ENCODE results near the gene ZNRD2.

The ZNRD2 gene

DNA sequence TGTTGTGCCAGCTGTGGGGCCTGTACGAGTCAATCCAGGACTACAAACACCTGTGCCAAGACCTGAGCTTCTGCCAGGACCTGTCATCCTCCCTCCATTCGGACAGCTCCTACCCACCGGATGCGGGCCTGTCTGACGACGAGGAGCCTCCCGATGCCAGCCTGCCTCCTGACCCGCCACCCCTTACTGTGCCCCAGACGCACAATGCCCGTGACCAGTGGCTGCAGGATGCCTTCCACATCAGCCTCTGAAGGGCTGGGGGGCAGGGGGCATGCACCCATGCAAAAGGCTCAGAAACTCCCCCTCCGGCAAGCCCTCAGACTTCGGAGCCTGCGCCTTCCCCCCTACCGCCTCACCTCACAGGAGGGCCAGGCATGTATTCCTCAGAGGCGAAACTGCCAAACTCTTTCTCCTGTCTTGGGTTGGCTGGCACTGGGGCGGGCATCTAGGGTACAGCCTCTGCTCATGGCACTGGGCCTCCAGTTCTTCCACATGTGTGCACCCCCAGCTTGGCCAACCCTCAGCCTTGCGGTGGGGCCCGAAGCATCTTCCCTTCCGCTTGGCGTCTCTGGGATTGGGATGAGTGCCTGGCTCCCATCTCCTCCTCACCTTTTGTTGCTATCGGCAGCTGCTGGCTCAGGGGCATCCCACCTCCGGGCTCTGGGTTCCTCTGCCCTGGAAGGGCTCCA is 3.3 kb downstream of the ZNRD2 start:
- no peak for DNase-seq (ENCODE audit: low spot score)

DNA sequence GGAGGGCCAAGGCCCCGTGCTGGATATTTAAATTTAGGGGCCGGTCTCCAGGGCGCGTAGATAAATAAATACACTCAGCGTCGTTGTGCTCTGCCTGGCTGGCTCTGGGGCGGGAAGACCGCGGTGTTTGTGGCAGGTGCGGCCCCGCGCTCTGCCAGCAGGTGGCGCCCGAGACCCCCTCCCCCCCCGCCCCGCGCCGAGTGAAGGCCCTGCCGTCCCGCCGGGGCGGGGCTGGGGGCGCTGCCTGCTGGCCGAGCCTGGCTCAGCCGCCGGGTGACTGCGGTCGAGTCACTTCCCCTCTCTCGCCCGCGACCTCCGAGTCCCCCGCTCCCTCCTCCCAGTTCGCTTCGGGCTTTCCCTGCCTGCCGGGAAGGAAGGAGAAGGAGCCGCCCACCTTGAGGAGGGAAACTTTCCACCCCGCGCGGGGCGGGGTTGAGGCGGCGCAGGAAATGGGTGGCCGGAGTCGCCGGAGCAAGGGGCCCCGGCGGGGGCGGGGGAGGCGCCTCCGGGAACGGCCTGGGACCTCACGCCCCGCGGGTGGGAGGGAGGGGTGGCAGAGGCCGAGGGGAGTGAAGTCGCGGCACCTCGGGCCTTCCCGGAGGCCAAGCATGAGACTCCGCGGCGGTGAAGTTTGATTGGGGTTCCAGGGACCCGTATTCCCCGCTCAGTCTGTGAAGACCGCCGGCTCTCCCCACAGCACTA is 4.0 kb downstream of the ZNRD2 start:
- peak; percentile 98 for DNase-seq (ENCODE audit: low spot score)

GRCh38 chr11:65574811-65575567 is 4.7 kb downstream of the ZNRD2 start:
- DNase-seq (ENCODE audit: low spot score): no peak

DNA sequence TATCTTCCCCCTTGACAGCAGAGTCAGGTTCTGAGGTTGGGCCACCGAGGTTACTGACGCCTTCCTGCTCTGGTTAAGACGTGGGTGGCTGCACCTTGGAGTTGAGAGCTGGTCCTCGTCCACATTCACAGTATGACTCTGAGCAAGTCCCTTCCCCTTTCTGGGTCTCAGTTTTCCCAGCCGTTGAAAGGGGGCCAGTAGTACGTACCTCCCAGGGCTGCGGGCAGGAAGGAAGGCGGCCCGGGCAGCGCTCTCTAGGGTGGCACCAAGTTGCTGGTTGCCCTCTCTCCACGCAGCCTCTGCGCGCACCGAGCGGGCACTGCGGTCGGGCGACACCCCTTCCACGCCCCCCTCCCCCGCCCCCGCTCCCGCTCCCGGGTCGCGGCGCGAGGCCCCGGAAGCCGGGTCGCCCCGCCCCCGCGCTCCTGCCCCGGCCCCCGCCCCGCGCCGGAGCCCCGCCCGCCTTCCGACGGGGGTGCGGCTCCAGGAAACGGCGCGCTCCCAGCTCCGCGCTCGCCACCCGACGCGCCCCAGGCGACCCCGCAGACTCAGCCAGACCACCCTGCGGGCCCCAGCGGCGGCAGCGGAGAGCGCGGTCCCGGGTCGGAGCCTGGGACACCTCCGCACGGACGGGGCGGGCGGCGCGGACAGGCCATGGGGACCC is 5.4 kb downstream of the ZNRD2 start, which contains the start of gene EHBP1L1:
Gene EHBP1L1 (plus strand): TSS at position 486 of the 664 bp plus-strand sequence. CDS start 250 bp downstream, outside the sequence.
- peak; percentile 88 for DNase-seq (ENCODE audit: low spot score)

GRCh38 chr11:65576232-65576866 is 6.1 kb downstream of the ZNRD2 start:
- no peak for DNase-seq (ENCODE audit: low spot score)

GRCh38 chr11:65576867-65577755 is 6.8 kb downstream of the ZNRD2 start:
- peak; percentile 89 for DNase-seq (ENCODE audit: low spot score)

- DNase-seq (ENCODE audit: low spot score): no peak
Measured at GRCh38 chr11:65577756-65578109, 7.5 kb downstream of the ZNRD2 start.

DNA sequence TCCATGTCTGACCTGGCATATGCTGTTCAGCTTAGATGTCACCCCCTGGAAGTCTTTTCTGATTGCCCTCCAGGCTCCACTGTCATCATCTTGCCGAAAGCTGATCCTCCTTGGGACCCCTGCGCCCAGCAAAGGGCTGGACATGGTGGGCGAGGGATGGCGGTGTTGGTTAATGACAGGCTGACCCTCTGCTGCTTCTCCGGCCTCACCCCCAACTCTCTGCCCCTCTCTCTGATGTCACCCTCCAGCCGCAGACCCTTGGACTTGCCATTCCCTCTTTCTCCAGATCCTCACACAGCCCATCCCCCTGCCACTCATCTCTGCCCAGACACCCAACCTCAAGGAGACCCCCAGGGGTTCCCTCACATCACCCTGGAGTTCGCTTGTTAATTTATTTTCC is 7.9 kb downstream of the ZNRD2 start:
- DNase-seq (ENCODE audit: low spot score): no peak

GRCh38 chr11:65578667-65579066 is 8.4 kb downstream of the ZNRD2 start:
- DNase-seq (ENCODE audit: low spot score): no peak

DNA sequence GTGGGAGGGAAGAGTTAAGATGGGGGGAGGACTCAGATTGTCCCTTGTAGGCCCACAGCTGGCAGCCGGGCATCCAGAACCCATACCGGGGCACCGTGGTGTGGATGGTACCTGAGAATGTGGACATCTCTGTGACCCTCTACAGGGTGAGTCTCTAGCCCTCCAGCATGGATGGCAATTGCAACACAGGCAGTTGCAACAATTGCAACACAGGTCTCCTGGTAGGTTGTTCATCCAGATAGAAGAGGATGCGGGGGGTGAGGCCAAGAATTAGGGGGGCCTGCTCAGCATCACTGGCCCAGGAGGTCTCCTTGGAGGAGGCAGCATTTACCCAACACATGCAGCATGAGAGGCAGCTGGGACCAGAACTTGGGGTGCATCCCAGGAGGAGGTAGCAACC is 9.0 kb downstream of the ZNRD2 start:
- DNase-seq (ENCODE audit: low spot score): no peak

DNA sequence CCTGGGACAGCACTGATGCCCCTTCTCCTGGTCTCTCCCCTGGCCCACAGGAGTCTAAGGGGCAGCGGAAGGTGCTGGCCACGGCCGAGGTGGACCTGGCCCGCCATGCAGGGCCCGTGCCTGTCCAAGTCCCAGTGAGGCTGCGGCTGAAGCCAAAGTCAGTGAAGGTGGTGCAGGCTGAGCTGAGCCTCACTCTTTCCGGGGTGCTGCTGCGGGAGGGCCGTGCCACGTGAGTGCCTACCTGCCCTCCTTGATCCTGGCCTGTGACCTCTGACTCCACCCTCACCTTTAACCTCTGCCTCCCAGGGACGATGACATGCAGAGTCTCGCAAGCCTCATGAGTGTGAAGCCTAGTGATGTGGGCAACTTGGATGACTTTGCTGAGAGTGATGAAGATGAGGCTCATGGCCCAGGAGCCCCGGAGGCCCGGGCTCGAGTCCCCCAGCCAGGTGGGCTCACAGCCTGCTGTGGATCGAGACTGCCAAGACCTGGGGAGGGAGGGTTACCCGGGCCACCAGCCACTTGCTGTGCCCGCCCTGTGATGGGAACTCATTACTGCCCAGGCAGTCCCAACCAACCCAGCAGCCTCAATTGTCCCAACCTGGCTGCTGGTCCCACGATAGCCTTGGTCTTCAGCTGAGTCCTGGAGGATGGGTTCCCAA is 9.9 kb downstream of the ZNRD2 start:
- no peak for DNase-seq (ENCODE audit: low spot score)

DNA sequence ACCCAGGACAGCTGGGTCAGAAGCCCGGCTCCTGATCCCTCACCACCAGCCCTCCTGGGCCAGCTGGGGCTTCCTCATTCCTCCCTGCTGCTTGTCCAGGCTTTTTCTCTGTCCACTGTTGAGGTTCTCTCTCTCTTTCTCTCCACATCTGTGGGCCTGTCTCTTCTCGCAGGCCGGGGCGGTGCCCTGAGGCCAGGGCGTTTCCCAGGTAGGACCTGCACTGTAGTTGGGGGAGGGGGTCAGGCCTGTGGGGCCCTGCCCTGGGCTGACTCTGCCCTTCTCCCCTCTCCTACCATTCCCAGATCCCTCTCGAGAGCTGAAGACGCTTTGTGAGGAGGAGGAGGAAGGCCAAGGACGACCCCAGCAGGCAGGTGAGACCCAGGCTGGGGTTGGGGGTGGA is 10.5 kb downstream of the ZNRD2 start:
- DNase-seq (ENCODE audit: low spot score): no peak

DNA sequence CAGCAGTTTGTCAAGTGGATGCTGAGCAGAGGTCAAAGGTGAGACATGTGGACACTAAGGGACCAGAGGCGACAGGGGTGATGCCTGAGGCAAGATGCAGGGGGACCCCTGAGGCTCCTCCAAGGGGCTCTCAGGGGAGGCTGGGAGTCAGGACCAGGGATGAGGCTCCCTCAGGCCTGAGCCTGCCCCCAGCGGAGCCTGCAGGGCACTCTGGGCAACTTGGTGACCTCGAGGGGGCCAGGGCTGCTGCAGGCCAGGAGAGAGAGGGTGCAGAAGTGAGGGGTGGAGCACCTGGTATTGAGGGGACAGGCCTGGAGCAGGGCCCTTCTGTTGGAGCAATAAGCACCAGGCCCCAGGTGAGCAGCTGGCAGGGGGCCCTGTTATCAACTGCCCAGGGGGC is 11.7 kb downstream of the ZNRD2 start:
- DNase-seq (ENCODE audit: low spot score): no peak

DNA sequence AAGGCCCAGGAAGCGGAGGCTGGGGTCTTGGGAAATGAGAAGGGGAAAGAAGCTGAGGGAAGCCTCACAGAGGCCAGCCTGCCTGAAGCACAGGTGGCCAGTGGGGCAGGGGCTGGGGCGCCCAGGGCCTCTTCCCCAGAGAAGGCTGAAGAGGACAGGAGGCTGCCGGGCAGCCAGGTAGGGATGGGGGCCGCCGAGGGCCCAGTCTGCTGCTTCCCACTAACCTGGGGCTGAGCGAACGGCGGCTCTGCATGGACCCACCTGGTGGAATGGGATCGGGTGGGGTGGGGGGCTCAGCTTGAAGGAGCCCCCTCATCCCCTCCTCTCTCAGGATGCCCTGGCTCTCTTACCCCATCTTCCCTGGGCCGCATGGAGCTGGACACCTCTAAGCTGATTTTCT is 13.3 kb downstream of the ZNRD2 start:
- no peak for DNase-seq (ENCODE audit: low spot score)

GRCh38 chr11:65584106-65584505 is 13.8 kb downstream of the ZNRD2 start:
- no peak for DNase-seq (ENCODE audit: low spot score)

DNA sequence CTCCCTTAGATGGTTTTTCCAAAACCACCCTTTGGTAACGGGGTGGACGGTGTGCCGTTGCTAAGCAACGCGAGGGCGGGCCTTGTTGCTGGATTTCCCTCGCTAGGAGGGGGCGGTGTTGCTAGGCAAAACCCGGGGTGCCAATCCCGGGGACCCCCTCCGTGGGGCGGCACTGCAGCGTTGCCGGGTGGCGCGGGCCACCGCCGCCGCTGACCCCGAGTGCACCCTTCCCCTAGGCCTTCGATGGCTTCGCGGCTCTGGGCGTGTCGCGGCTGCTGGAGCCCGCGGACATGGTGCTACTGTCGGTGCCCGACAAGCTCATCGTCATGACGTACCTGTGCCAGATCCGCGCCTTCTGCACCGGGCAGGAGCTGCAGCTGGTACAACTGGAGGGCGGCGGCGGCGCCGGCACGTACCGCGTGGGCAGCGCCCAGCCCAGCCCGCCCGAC is 14.5 kb downstream of the ZNRD2 start:
- no peak for DNase-seq (ENCODE audit: low spot score)

- no peak for DNase-seq (ENCODE audit: low spot score)
Measured at GRCh38 chr11:65585396-65586246, 15.3 kb downstream of the ZNRD2 start.

DNA sequence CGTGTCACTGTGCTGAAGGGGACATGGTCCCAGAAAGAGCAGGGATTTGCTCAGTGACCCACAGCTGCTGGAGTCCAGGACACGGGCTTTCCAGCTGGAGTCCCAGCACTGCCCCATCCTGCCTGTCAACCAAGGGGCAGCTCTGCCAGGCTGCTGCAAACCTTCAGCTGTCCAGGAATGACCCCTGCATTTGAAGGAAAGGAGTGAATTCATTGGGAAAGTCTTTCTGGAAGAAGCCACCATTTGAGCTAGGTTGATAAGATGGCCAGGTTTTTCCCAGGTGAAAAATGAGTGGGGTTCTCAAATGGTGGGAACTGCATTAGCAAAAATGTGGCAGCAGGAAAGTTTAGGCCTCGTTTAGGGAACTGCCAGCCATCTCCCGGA is 16.0 kb downstream of the ZNRD2 start:
- no peak for DNase-seq (ENCODE audit: low spot score)

GRCh38 chr11:65586676-65587075 is 16.4 kb downstream of the ZNRD2 start:
- peak; percentile 56 for DNase-seq (ENCODE audit: low spot score)
